GM19035 (cell line): ENCODE data around the gene TAPBP.

Source experiments
- ATAC-seq: cut with Tn5 transposase; IDR thresholded peaks from one replicate; pipeline ENCODE4 v1.9.1; 2021; ENCODE audit not compliant: unreplicated experiment

Gene TAPBP

DNA sequence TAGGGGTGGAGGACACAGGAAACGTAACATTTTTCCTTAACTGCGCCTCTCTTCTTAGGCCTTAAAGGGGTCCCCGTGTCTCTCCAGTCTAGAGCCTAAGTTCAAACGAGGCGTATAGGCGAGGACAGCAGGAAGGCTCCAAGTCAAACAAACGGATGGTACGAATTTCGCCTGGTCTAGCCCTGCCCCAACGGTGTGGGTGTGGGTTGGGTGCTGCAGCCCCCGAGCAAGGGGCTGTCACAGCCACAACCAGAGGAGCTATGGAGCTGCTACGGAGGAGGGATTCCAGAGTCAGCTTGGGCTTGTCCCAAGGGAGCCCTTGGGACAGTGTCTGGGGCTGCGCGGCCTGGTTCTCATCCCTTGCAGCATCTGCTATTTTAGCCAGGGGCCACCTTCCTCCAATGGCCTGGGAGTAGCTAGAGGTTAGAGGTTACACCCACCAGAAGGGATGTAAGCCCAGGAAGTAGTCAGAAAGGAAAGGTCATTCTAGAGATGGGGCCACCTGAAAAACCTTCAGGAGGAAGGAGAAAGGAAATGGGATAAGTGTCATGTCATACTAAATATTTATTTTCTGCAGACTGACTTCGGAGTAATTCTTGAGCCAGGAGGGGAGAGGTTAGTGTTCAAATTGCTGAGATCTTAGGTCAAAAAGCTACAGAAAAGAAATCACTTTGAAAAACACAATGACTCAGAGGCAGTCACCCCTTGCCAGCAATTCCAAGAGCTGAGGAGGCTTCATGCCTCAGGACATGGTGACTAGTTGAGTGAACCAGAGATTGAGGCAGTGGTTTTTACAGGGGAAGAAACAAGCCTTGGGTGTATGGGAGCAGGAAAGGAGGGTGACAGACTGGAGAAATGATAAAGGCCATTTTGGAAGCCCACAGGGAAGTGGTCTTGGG is 63.9 kb downstream of the TAPBP start:
- ATAC-seq = no peak
